ENCODE results near the gene SEC14L5. TPM values are rescaled to one million over a fixed set of nuclear protein-coding genes. Genes with fewer than 3 reads are reported as not detected.

Gene SEC14L5
- total RNA-seq, 2 experiments from 2014 or later: not detected

DNA sequence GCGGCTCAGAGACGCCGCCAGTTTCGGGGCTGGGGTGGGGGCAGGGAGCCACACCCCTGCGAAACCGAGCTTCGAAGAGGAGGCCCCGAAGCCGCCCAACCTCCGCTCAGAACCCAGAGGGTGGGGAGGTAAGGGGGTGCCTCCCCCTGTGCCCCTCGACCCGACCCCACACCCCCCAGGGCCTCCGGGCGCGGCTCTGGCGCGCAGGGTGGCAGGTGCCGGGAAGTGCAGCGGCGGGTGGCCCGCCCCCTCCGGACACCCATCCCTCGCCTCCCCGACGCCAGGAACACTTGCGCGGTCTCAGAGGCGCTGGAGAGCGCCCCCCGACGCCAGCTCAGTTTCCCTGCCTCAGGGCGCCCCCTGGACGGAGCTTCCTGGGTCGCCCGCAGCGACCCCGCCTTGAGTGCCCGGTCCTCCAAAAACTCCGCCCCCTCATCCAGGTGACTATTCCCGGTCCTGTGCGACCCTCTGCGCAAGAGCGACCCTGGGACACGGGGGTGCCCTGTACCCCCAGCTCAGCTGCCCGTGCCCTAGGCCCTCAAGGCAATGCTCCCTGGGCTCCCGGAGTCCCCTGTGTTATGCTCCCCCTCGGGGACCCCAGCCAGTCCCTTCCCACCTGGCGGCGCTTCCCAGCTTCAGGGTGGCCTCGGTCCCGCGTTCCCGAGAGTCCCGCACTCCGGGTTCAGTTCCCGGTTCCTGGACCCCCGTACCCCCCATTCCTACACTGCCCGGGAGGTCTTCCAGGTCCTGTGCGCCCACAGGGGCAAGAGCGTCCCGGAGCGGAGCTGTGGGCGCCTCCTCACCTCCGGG lies 21.7 kb upstream of the SEC14L5 start:
- peaks cover 1% of the 10 kb centered on the region for H3K4me1 Mint-ChIP-seq
- CTCF ChIA-PET: interaction anchor here (1.4 kb wide), 1 partner anchor 17 kb away, joined by 3 read pairs; no protein-coding TSS in a partner anchor
- no peaks in the 10 kb centered on the region for H3K36me3 Mint-ChIP-seq
- ATAC-seq (peak; percentile 56), DNase-seq (no peak)
- H3K27me3 Mint-ChIP-seq: peaks cover 38% of the 10 kb centered on the region
- H3K27ac Mint-ChIP-seq: no peak overlapping the region
- H3K9me3 Mint-ChIP-seq (ENCODE audit: low read depth): no peaks in the 10 kb centered on the region
- peak overlapping the region; percentile 38 for H3K4me3 Mint-ChIP-seq

DNA sequence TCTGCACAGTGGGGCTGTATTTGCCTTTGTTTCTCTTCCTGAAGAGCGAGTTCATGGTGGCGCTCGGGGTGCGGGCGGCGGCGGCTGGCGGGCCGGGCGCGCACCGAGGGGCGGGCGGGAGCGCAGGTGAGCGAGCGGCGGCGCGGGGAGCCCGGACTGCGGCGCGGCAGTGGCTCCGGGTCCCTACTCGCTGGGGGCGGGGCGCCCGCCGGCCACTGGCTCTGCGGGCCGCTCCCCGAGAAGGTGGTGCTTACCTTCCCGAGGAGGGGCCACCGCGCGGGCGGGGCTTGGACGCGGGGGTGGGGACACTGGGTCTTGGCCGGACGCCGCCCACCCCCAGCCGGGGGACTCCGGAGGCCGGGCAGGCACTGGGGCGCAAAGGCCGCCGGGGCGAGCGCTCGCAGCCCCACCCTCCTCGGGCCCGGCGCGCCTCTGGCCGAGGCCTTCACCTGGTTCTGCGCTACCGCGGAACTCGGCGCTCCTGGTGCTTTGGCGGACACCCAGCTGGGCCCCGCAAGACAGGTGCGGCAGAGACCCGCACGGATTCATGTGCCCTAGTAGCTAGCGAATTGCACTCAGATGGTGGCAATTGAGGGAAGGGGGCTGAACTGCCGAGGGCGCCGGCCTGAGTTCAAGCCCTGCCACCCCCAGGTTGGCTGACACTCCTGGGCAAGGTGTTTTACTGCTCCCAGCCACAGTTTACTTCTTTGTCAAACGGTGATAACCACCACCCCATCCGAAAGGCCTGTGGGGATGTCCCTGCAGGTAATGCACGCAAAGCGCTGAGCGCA lies 20.9 kb upstream of the SEC14L5 start, which contains the start of gene PPL:
TSS of gene PPL (minus strand) at position 158 of the 791 bp plus-strand sequence. CDS start at position 55, 103 bp downstream.
- Mint-ChIP-seq H3K27ac (no peak within 1 kb of the TSS), H3K36me3 (no peaks in the 10 kb centered on the region), H3K27me3 (peaks cover 38% of the 10 kb centered on the region), H3K4me1 (peaks cover 1% of the 10 kb centered on the region), H3K9me3 (ENCODE audit: low read depth) (no peaks in the 10 kb centered on the region), H3K4me3 (peak within 1 kb of the TSS; percentile 38)
- CTCF ChIA-PET: interaction anchor here (0.6 kb wide), 1 partner anchor 654 kb away, joined by 3 read pairs; no protein-coding TSS in a partner anchor
- DNase-seq (peak; percentile 48), ATAC-seq (peak; percentile 65)

- CTCF ChIA-PET: interaction anchor here (0.6 kb wide), 1 partner anchor 655 kb away, joined by 3 read pairs; no protein-coding TSS in a partner anchor
- peak overlapping the region; percentile 32 for H3K4me3 Mint-ChIP-seq
These were observed 20.1 kb upstream of the SEC14L5 start for GRCh38 chr16:4937782-4938682.

GRCh38 chr16:4938683-4939030 lies 19.5 kb upstream of the SEC14L5 start:
- no peak overlapping the region for H3K27ac Mint-ChIP-seq
- CTCF ChIA-PET: no interaction called here
- no peak for DNase-seq
- peaks cover 1% of the 10 kb centered on the region for H3K4me1 Mint-ChIP-seq
- H3K36me3 Mint-ChIP-seq: no peaks in the 10 kb centered on the region
- no peaks in the 10 kb centered on the region for H3K9me3 Mint-ChIP-seq (ENCODE audit: low read depth)
- H3K27me3 Mint-ChIP-seq: peaks cover 38% of the 10 kb centered on the region
- no peak for ATAC-seq
- H3K4me3 Mint-ChIP-seq: no peak overlapping the region

More at GRCh38 chr16:4937782-4938682, 20.1 kb upstream of the SEC14L5 start:
- Mint-ChIP-seq H3K4me1 (peaks cover 1% of the 10 kb centered on the region), H3K27me3 (peaks cover 38% of the 10 kb centered on the region), H3K9me3 (ENCODE audit: low read depth) (no peaks in the 10 kb centered on the region), H3K27ac (no peak overlapping the region), H3K36me3 (no peaks in the 10 kb centered on the region)
- no peak for DNase-seq
- no peak for ATAC-seq

DNA sequence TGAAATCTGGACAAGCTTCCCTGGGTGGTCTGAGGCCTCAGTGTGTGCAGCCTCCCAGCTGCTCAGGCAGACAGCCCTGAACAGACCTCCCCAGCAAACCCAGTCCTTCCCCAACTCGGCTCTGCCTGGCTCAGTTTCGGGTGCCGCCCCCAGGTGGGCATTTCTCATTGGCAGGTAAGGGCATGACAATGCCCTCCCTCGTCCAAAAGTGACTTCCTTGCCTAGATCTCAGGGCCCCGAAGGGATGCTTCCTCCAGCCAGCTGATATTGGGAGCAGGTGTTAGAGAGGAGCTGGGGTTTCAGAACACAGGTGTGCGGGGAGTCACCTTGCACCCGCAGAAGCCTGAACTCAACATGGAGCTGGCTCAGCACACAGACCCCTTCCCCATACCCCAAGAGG lies 17.4 kb upstream of the SEC14L5 start:
- CTCF ChIA-PET: no interaction called here
- DNase-seq (no peak), ATAC-seq (no peak)
- no peak overlapping the region for H3K4me3 Mint-ChIP-seq
- H3K27me3 Mint-ChIP-seq: peaks cover 32% of the 10 kb centered on the region
- no peaks in the 10 kb centered on the region for H3K9me3 Mint-ChIP-seq (ENCODE audit: low read depth)
- H3K27ac Mint-ChIP-seq: no peak overlapping the region
- H3K36me3 Mint-ChIP-seq: no peaks in the 10 kb centered on the region
- peaks cover 1% of the 10 kb centered on the region for H3K4me1 Mint-ChIP-seq

DNA sequence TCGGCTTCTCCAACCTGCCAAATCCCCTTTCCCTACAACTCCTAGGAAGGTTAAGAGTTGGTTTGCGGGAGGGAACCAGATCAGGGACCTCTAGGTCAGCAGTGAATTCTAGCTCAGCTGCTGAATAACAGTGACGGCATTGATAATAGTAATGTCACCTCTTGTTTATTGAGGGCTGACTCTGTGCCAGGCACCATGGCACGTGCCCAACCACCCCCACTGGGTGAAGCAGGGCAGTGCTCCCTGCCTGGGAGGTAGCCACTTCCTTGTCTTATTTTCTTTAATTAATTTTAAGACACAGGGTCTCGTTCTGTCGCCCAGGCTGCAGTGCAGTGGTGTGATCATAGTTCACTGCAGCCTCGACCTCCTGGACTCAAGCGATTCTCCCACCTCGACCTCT lies 15.6 kb upstream of the SEC14L5 start:
- peaks cover 1% of the 10 kb centered on the region for H3K4me1 Mint-ChIP-seq
- DNase-seq: no peak
- H3K27me3 Mint-ChIP-seq: peaks cover 20% of the 10 kb centered on the region
- ATAC-seq: no peak
- CTCF ChIA-PET: no interaction called here
- no peaks in the 10 kb centered on the region for H3K36me3 Mint-ChIP-seq
- H3K9me3 Mint-ChIP-seq (ENCODE audit: low read depth): no peaks in the 10 kb centered on the region
- no peak overlapping the region for H3K27ac Mint-ChIP-seq
- no peak overlapping the region for H3K4me3 Mint-ChIP-seq

- Mint-ChIP-seq H3K4me1 (no peaks in the 10 kb centered on the region), H3K36me3 (no peaks in the 10 kb centered on the region), H3K9me3 (ENCODE audit: low read depth) (no peaks in the 10 kb centered on the region), H3K27me3 (peaks cover 5% of the 10 kb centered on the region), H3K27ac (no peak overlapping the region), H3K4me3 (no peak overlapping the region)
- ATAC-seq: no peak
- DNase-seq: no peak
- CTCF ChIA-PET: no interaction called here
These were observed 13.5 kb upstream of the SEC14L5 start for GRCh38 chr16:4944333-4945281.

- H3K27ac Mint-ChIP-seq: no peak overlapping the region
- H3K4me3 Mint-ChIP-seq: no peak overlapping the region
- H3K27me3 Mint-ChIP-seq: peaks cover 5% of the 10 kb centered on the region
- CTCF ChIA-PET: no interaction called here
- no peaks in the 10 kb centered on the region for H3K36me3 Mint-ChIP-seq
- H3K9me3 Mint-ChIP-seq (ENCODE audit: low read depth): no peaks in the 10 kb centered on the region
- H3K4me1 Mint-ChIP-seq: no peaks in the 10 kb centered on the region
- no peak for DNase-seq
- no peak for ATAC-seq
These were observed 12.3 kb upstream of the SEC14L5 start for GRCh38 chr16:4945560-4946502.

DNA sequence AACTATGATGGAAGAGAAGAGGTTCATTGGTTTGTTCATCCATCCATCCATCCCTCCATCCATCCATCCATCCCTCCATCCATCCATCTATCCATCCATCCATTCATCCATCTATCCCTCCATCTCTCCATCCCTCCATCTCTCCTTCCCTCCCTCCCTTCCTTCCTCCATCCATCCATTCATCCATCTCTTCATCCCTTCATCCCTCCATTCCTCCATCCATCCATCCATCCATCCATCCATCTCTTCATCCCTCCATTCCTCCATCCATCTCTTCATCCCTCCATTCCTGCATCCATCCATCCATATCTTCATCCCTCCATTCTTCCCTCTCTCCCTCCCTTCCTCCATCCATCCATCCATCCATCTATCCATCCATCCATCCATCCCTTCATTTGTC lies 11.2 kb upstream of the SEC14L5 start:
- Mint-ChIP-seq H3K27ac (no peak overlapping the region), H3K4me1 (no peaks in the 10 kb centered on the region), H3K9me3 (ENCODE audit: low read depth) (no peaks in the 10 kb centered on the region), H3K4me3 (no peak overlapping the region), H3K27me3 (peaks cover 5% of the 10 kb centered on the region), H3K36me3 (no peaks in the 10 kb centered on the region)
- DNase-seq (no peak), ATAC-seq (no peak)
- CTCF ChIA-PET: interaction anchor here (0.6 kb wide), 1 partner anchor 296 kb away, joined by 3 read pairs; no protein-coding TSS in a partner anchor

DNA sequence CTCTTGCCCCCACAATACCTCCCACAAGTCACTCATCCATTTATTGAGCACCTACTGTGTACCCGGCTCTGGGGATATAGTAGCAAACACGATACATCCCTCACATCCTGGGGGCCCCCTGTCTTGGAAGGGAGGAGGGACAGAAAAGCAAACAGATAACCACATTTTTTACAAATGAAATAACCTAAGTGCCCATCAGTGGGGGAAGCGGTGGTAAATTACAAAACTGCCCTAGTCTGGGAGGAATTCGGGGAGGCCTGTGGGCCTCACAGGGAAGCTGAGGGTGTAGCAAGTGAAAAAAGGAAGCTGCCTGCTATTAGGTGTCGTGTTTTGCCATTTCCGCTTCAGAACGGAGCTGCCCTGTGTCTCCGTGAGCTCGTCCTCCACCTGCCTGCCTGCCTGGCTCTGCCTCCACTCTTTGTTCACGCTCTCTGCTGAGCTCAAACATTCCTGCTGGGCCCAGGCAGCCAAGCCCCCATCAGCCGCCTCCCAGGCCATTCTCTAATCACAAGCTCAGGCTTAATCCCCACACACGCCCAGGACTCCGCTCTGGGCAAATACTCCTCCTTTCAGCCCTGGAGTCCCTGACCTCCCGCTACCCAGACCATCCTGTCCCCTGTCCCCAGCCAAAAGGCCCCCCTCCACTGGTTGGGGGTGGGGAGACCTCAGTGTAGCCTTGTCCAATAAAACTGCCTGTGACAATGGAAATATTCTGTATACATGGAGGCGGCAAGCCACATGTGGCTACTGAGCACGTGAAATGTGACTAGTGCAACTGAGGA lies 10.2 kb upstream of the SEC14L5 start:
- DNase-seq (no peak), ATAC-seq (no peak)
- H3K36me3 Mint-ChIP-seq: no peaks in the 10 kb centered on the region
- no peak overlapping the region for H3K27ac Mint-ChIP-seq
- CTCF ChIA-PET: interaction anchor here (0.6 kb wide), 1 partner anchor 297 kb away, joined by 3 read pairs; no protein-coding TSS in a partner anchor
- no peaks in the 10 kb centered on the region for H3K9me3 Mint-ChIP-seq (ENCODE audit: low read depth)
- no peaks in the 10 kb centered on the region for H3K4me1 Mint-ChIP-seq
- peaks cover 5% of the 10 kb centered on the region for H3K27me3 Mint-ChIP-seq
- no peak overlapping the region for H3K4me3 Mint-ChIP-seq

All from activated CD8-positive, alpha-beta memory T cell treated with anti-CD3 and anti-CD28 coated beads, Interleukin-2, amount 10 ng/mL, durations not matched to agents 7 days and 5 days (primary cell).